ENCODE data around the gene GEMIN5.

DNA sequence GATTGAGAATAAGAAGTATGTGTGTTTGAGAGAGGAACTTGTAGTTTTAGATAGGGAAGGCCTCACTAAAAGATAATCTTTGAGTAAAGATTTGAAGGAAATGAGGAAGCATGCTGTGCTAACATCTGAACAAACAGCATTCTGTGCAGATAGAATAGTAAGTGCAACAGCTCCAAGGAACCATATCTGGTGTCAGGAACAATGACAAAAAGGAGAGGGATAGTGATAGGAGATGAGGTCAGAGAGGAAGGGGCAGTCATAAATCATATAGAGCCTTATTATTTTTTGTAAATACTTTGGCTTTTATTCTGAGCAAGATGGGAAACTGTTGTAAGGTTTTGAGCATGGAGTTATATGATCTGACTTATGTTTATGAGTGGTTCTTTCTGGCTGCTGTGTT is 6.7 kb upstream of the GEMIN5 start:
- TF ChIP-seq CTCF (IDR thresholded peaks at IDR 0.05 in 8 of 11, conservative IDR thresholded peaks at IDR 0.05 in 3 of 11) (no peak), POLR2AphosphoS5 (IDR thresholded peaks at IDR 0.05) (no peak)
